Activated CD8-positive, alpha-beta T cell treated with anti-CD3 and anti-CD28 coated beads, Interleukin-2, amount 10 ng/mL, durations not matched to agents 7 days and 5 days (primary cell): ENCODE results near the gene SNTB2. TPM values are rescaled to one million over a fixed set of nuclear protein-coding genes. Genes with fewer than 3 reads are reported as not detected.
"Not testable (repeated sequence)": the region's sequence is repeated elsewhere in the genome, so short reads cannot be mapped to it uniquely, and the experiment has no call there.

ENCODE experiments used
- ATAC-seq: fragments of 150-1000 bp; cut with Tn5 transposase; one replicate; pipeline ENCODE4 v1.10.0; 2021; ENCODE audit warnings: moderate library complexity
- CTCF ChIA-PET: fragments of 350-600 bp; sonication (Branson Sonifier 250); formaldehyde crosslinking; loops from one replicate; lab custom pipeline; 2021; ENCODE audit warnings: antibody characterized with exemption; lab: Charles Lee
- POLR2A ChIA-PET: fragments of 350-600 bp; sonication (Branson Sonifier 250); formaldehyde crosslinking; loops from one replicate; lab custom pipeline; 2021; ENCODE audit warnings: antibody characterized with exemption; lab: Charles Lee
- DNase-seq: peaks from one replicate; pipeline ENCODE4 v3.0.0-alpha.2; 2020
- H3K27ac Mint-ChIP-seq: one replicate; pipeline ENCODE4 v1.8.0; 2021; ENCODE audit warnings: mild to moderate bottlenecking, mixed read lengths
- H3K27me3 Mint-ChIP-seq: one replicate; pipeline ENCODE4 v1.8.0; 2021; ENCODE audit warnings: low read depth, mixed read lengths
- H3K36me3 Mint-ChIP-seq: one replicate; pipeline ENCODE4 v1.8.0; 2021; ENCODE audit warnings: low read depth, mixed read lengths
- H3K4me1 Mint-ChIP-seq: one replicate; pipeline ENCODE4 v1.8.0; 2021; ENCODE audit warnings: low read depth, mixed read lengths
- H3K4me3 Mint-ChIP-seq: one replicate; pipeline ENCODE4 v1.8.0; 2021; ENCODE audit warnings: mild to moderate bottlenecking, mixed read lengths
- H3K9me3 Mint-ChIP-seq: one replicate; pipeline ENCODE4 v1.8.0; 2022; ENCODE audit warnings: mixed read lengths; ENCODE audit not compliant: insufficient read depth
- total RNA-seq, 2 experiments: library from RNA; stranded (reverse); gene quantifications; one replicate each; pipeline ENCODE4 v1.2.3, GENCODE V29; 2021

Gene SNTB2
- total RNA-seq = 10 to 100 TPM; 24.3 to 25.5 TPM

DNA sequence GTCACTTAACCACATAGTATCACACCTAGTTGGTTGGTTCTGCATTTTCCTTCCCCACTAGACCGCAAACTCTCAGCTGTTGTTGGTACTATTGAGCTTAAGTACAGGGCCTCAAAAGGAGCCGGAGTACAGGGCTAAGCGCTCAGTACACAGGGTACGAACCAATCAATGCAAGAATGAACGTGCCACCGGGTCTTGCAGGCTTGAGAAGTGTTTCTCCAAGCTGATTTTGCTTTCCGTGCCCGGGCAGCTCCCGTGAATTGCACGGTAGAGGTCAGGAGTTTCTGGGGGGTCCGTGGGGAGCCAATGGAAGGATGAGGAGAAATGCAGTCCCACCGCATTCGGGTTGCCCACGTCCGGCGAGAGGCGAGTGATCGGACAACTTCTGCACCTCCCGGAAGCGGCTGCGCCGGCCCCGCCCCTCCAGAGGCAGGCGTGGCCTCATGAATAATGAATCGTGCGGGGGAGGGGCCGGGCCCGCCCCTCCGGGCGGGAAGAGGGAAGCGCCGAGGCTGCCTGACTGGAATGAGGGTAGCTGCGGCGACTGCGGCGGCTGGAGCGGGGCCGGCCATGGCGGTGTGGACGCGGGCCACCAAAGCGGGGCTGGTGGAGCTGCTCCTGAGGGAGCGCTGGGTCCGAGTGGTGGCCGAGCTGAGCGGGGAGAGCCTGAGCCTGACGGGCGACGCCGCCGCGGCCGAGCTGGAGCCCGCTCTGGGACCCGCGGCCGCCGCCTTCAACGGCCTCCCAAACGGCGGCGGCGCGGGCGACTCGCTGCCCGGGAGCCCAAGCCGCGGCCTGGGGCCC is at the start of gene SNTB2:
Gene SNTB2, plus strand, starts transcription at position 523 of the 804 bp plus-strand sequence. Its CDS starts 3 bp downstream, at position 526.
- H3K9me3 Mint-ChIP-seq = no peaks in the 10 kb centered on the region
- H3K36me3 Mint-ChIP-seq = peaks cover 22% of the 10 kb centered on the region
- DNase-seq (peak; percentile 90), ATAC-seq (peak; percentile 84)
- CTCF ChIA-PET = interaction anchor here (0.6 to 3.0 kb wide), 11 partner anchors 11 to 209 kb away, joined by 3 to 19 read pairs (median 4); no protein-coding TSS in a partner anchor
- H3K4me1 Mint-ChIP-seq = peaks cover 50% of the 10 kb centered on the region
- H3K4me3 Mint-ChIP-seq = peak within 1 kb of the TSS; percentile 95
- POLR2A ChIA-PET = interaction anchor here (1.0 to 1.6 kb wide), 5 partner anchors 11 to 55 kb away, joined by 3 to 6 read pairs (median 3); partner anchors contain the start of genes CHTF8 and UTP4
- H3K27me3 Mint-ChIP-seq = no peaks in the 10 kb centered on the region
- H3K27ac Mint-ChIP-seq = peak within 1 kb of the TSS; percentile 99

DNA sequence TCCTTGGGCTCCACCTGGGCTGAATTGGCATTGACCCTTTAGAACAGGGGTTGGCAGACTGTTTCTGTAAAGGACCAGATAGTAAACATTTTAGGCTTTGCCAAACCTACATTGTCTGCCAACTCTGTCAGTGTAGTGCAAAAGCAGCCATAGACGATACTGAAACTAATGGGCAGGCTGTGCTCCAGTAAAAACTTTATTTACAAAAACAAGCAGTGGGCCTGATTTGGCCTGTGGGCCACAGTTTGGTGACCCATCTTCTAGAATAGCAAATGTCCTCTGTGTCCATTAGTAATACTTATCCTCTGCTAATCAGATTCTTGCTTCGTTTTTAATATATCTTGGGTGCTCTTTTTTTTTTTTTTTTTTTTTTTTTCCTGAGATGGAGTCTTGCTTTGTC is 48.4 kb upstream of the SNTB2 start:
- POLR2A ChIA-PET = no interaction called here
- Mint-ChIP-seq H3K9me3 (no peaks in the 10 kb centered on the region), H3K36me3 (peaks cover 67% of the 10 kb centered on the region), H3K27ac (no peak overlapping the region), H3K4me3 (no peak overlapping the region), H3K27me3 (no peaks in the 10 kb centered on the region), H3K4me1 (peaks cover 23% of the 10 kb centered on the region)
- no peak for DNase-seq
- CTCF ChIA-PET = interaction anchor here (1.4 kb wide), 1 partner anchor 11 kb away, joined by 4 read pairs; no protein-coding TSS in a partner anchor
- no peak for ATAC-seq

DNA sequence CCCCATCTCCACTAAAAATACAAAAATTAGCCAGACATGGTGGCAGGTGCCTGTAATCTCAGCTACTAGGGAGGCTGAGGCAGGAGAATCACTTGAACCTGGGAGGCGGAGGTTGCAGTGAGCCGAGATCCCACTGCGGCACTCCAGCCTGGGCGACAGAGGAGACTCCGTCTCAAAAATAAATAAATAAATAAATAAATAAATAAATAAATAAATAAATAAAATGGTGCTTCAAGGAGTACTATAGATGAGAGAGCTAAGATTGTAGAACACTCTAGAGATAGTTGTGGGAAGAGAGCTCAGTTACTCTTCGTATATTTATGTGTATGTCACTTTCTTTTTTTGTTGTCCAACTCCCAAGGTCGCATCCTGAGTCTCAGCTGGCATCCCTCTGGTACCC is 47.5 kb upstream of the SNTB2 start:
- H3K4me3 Mint-ChIP-seq, H3K9me3 Mint-ChIP-seq, DNase-seq, H3K27ac Mint-ChIP-seq, ATAC-seq, H3K27me3 Mint-ChIP-seq: not testable (repeated sequence)
- ChIA-PET CTCF (interaction anchor here (0.6 to 2.6 kb wide), 3 partner anchors 11 to 201 kb away, joined by 3 to 12 read pairs (median 4); no protein-coding TSS in a partner anchor), POLR2A (interaction anchor here (0.6 kb wide), 1 partner anchor 28 kb away, joined by 3 read pairs; no protein-coding TSS in a partner anchor)
- Mint-ChIP-seq H3K4me1 (peaks cover 16% of the 10 kb centered on the region), H3K36me3 (peaks cover 63% of the 10 kb centered on the region)

DNA sequence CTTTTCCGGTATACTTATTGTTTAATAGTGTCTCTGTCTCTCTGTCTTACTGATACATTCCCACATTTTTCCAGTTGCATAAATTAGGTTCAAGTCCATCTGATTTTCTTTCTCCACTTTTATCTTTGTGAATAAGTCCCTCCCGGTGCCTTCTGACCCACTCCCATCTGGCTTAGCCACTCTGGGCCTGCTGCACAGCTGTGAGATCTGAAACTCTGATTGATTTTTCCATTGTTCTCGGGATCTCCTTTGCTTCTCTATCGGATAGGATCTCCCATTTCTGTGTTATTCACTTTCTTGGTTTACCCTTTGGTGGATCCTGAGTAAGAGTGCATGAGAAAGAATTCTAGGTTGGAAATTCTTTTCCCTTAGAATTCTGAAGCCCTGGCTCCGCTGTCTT is 46.0 kb upstream of the SNTB2 start:
- no peaks in the 10 kb centered on the region for H3K27me3 Mint-ChIP-seq
- peaks cover 67% of the 10 kb centered on the region for H3K36me3 Mint-ChIP-seq
- CTCF ChIA-PET = interaction anchor here (0.6 to 2.6 kb wide), 5 partner anchors 9 to 1401 kb away, joined by 3 to 12 read pairs (median 3); partner anchors contain the start of gene SNTB2
- no peak overlapping the region for H3K4me3 Mint-ChIP-seq
- DNase-seq (no peak), ATAC-seq (no peak)
- no peaks in the 10 kb centered on the region for H3K9me3 Mint-ChIP-seq
- POLR2A ChIA-PET = interaction anchor here (1.6 kb wide), 1 partner anchor 9 kb away, joined by 6 read pairs; the partner anchor contains the start of genes CHTF8 and UTP4
- peaks cover 9% of the 10 kb centered on the region for H3K4me1 Mint-ChIP-seq
- no peak overlapping the region for H3K27ac Mint-ChIP-seq

DNA sequence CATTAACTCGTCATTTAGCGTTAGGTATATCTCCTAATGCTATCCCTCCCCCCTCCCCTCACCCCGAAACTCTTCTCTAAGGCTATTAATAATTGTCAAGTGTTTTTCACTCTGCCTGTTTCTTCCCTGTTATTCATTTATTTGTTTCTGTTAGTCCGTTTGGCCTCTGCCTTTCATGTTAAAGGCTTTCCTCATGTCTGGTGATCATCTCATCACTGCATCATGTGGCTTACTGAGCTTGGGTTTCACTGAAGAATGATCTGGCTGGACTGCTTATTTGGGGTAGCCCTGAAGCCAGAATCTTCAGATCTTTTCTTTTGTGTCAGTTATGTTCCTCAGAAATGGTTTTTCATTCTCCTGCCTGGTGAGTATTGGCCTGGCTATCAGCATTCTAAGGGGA is 45.0 kb upstream of the SNTB2 start:
- H3K4me3 Mint-ChIP-seq = no peak overlapping the region
- no peaks in the 10 kb centered on the region for H3K27me3 Mint-ChIP-seq
- no peak for ATAC-seq
- DNase-seq = no peak
- H3K27ac Mint-ChIP-seq = no peak overlapping the region
- H3K36me3 Mint-ChIP-seq = peaks cover 66% of the 10 kb centered on the region
- ChIA-PET POLR2A (no interaction called here), CTCF (interaction anchor here (2.6 kb wide), 1 partner anchor 8 kb away, joined by 12 read pairs; no protein-coding TSS in a partner anchor)
- H3K4me1 Mint-ChIP-seq = peaks cover 5% of the 10 kb centered on the region
- H3K9me3 Mint-ChIP-seq = no peaks in the 10 kb centered on the region

DNA sequence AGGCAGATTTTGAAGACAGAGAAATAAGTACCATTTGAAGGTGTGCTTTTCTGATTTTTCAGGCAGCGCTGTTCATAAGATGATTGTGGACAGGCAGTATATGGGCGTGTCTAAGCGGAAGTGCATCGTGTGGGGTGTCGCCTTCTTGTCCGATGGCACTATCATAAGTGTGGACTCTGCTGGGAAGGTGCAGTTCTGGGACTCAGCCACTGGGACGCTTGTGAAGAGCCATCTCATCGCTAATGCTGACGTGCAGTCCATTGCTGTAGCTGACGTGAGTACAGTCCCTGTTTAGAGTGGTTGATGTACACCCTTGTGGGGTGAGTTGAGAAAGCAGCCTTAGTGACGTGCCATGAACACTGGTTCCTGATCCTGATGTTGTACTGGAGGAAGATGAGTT is 43.8 kb upstream of the SNTB2 start:
- Mint-ChIP-seq H3K27ac (no peak overlapping the region), H3K4me1 (no peaks in the 10 kb centered on the region), H3K36me3 (peaks cover 60% of the 10 kb centered on the region), H3K9me3 (no peaks in the 10 kb centered on the region), H3K27me3 (no peaks in the 10 kb centered on the region), H3K4me3 (no peak overlapping the region)
- no peak for DNase-seq
- POLR2A ChIA-PET = no interaction called here
- CTCF ChIA-PET = no interaction called here
- ATAC-seq = no peak

DNA sequence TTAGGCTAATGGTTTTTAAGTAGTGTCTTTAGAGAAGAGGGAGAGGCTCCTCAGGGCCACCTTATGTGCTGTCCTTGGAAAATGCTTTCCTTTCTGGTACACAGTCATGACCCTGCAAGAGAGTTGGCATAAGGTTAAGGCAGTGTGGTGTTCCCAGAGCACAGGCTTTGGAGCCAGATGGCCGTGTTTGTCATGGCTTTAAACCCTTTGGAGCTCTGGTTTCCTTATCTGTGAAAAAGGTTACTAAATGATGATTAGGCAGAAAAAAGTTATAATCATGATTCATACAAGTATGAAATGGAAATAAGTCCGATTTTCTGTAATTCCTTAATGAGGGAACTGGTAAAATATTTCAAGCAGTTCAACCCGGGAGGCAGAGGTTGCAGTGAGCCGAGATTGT is 41.3 kb upstream of the SNTB2 start:
- ChIA-PET POLR2A (interaction anchor here (1.3 kb wide), 1 partner anchor 13 kb away, joined by 6 read pairs; the partner anchor contains the start of genes CHTF8 and UTP4), CTCF (interaction anchor here (1.0 kb wide), 1 partner anchor 140 kb away, joined by 3 read pairs; no protein-coding TSS in a partner anchor)
- H3K4me1 Mint-ChIP-seq = no peaks in the 10 kb centered on the region
- ATAC-seq = no peak
- no peaks in the 10 kb centered on the region for H3K9me3 Mint-ChIP-seq
- H3K27me3 Mint-ChIP-seq = no peaks in the 10 kb centered on the region
- H3K27ac Mint-ChIP-seq = no peak overlapping the region
- DNase-seq = no peak
- peaks cover 49% of the 10 kb centered on the region for H3K36me3 Mint-ChIP-seq
- H3K4me3 Mint-ChIP-seq = no peak overlapping the region

DNA sequence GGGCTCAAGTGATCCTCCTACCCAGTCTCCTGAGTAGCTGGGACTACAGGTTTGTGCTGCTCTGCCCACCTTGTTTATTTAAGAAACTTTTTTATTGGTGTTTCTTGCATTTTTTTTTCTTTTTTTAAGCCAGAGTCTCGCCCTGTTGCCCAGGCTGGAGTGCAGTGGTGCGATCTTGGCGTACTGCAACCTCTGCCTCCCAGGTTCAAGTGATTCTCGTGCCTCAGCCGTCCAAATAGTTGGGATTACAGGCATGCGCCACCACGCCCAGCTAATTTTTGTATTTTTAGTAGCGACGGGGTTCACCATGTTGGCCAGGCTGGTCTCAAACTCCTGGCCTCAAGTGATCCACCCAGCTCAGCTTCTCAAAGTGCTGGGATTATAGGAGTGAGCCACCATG is 37.3 kb upstream of the SNTB2 start:
- H3K4me1 Mint-ChIP-seq, ATAC-seq, H3K27me3 Mint-ChIP-seq, H3K9me3 Mint-ChIP-seq, H3K4me3 Mint-ChIP-seq, H3K27ac Mint-ChIP-seq, DNase-seq: not testable (repeated sequence)
- H3K36me3 Mint-ChIP-seq = peaks cover 43% of the 10 kb centered on the region
- ChIA-PET CTCF (interaction anchor here (0.9 to 5.8 kb wide), 23 partner anchors 9 to 247 kb away, joined by 3 to 95 read pairs (median 5); partner anchors contain the start of genes CHTF8, PDF, SNTB2 and UTP4), POLR2A (interaction anchor here (1.1 kb wide), 1 partner anchor 17 kb away, joined by 3 read pairs; the partner anchor contains the start of gene UTP4)

DNA sequence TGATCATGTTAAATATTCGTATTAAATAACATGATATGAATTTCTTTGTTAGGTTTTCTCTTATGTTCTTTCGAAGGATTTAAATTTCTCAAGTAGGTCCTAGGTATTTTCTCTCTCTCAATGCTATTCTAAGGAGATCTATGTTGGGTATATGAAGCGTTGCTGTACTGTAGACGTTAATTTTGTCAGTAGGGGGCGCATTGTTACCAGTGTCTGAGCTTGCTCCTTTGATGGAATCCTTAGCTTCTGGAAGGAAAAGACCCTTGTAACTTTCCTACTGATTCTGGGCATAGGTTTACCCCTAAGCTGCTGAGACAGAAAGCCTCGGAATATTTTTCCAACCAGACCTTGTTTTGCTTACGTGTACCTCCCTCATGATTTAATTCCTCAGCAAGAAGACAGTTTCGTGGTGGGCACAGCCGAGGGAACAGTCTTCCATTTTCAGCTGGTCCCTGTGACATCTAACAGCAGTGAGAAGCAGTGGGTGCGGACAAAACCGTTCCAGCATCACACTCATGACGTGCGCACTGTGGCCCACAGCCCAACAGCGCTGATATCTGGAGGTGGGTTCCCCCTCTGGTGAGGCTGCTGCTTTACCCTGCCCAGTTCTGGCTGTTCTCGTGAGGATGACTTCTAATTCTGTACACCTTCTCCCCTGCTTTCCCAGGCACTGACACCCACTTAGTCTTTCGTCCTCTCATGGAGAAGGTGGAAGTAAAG is 36.7 kb upstream of the SNTB2 start:
- H3K9me3 Mint-ChIP-seq = no peaks in the 10 kb centered on the region
- ATAC-seq (peak; percentile 81), DNase-seq (peak; percentile 72)
- no peaks in the 10 kb centered on the region for H3K27me3 Mint-ChIP-seq
- H3K4me1 Mint-ChIP-seq = no peaks in the 10 kb centered on the region
- CTCF ChIA-PET = interaction anchor here (0.6 to 5.8 kb wide), 30 partner anchors 8 to 630 kb away, joined by 3 to 95 read pairs (median 4); partner anchors contain the start of genes CHTF8, PDF, SNTB2 and UTP4
- peak overlapping the region; percentile 32 for H3K27ac Mint-ChIP-seq
- POLR2A ChIA-PET = interaction anchor here (1.1 kb wide), 1 partner anchor 17 kb away, joined by 3 read pairs; the partner anchor contains the start of gene UTP4
- H3K4me3 Mint-ChIP-seq = no peak overlapping the region
- peaks cover 45% of the 10 kb centered on the region for H3K36me3 Mint-ChIP-seq

DNA sequence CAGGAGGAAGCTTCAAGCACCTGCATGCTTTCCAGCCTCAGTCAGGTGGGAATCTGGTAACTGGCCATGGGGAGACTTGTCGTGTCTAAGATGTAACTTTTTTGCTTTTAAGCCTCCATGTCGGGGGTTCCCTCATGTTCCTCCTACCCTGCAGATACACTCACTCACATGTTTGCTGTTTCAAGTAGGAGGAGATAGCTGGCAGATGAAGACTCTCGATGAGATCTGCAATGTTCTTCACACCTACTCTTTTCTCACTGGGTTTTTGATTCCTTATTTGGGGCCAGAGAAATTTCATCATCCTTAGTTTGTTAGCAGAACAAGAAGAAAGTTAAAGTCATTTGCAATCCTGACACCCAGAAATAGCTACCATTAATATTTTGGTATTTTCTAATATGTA is 29.8 kb upstream of the SNTB2 start:
- ChIA-PET POLR2A (interaction anchor here (0.6 to 0.9 kb wide), 3 partner anchors 9 to 138 kb away, joined by 3 to 4 read pairs (median 4); no protein-coding TSS in a partner anchor), CTCF (interaction anchor here (1.2 to 2.7 kb wide), 4 partner anchors 9 to 128 kb away, joined by 3 to 12 read pairs (median 7); no protein-coding TSS in a partner anchor)
- Mint-ChIP-seq H3K4me1 (peaks cover 2% of the 10 kb centered on the region), H3K27me3 (no peaks in the 10 kb centered on the region), H3K36me3 (peaks cover 59% of the 10 kb centered on the region), H3K4me3 (no peak overlapping the region), H3K9me3 (no peaks in the 10 kb centered on the region), H3K27ac (no peak overlapping the region)
- ATAC-seq (no peak), DNase-seq (no peak)

DNA sequence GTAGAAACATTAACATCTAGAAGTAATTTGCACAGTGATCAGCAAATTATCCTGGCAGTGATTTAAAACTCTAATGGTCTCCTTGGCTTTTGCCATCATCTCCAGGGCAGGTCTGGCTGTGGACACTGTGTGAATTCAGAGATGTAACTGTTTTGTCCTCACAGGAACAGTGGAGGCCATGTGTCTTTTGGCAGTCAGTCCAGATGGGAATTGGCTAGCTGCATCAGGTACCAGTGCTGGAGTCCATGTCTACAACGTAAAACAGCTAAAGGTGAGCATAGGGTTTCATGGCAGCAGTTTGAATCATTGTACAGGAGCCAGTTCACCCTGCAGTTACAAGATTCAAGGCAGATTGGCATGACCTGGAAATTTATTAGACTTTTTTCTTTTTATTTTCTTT is 26.8 kb upstream of the SNTB2 start:
- ChIA-PET CTCF (no interaction called here), POLR2A (no interaction called here)
- DNase-seq (no peak), ATAC-seq (no peak)
- no peaks in the 10 kb centered on the region for H3K9me3 Mint-ChIP-seq
- H3K27ac Mint-ChIP-seq = no peak overlapping the region
- no peak overlapping the region for H3K4me3 Mint-ChIP-seq
- H3K4me1 Mint-ChIP-seq = peaks cover 3% of the 10 kb centered on the region
- no peaks in the 10 kb centered on the region for H3K27me3 Mint-ChIP-seq
- peaks cover 55% of the 10 kb centered on the region for H3K36me3 Mint-ChIP-seq
